ENCODE results near the gene SRGAP2B.
"Not testable (repeated sequence)": the region's sequence is repeated elsewhere in the genome, so short reads cannot be mapped to it uniquely, and the experiment has no call there.

SRGAP2B gene

GRCh38 chr1:145095284-145096057, at the start of gene SRGAP2B, which contains the start of gene FAM72D:
TSS of gene SRGAP2B (minus strand) at chr1:145095328. CDS start at chr1:145092901, 2,427 bp downstream.
TSS of gene FAM72D (plus strand) at chr1:145095974. CDS start at chr1:145096848, 874 bp downstream.
- H3K27ac ChIP-seq; H3K4me3 ChIP-seq (IDR thresholded peaks at IDR 0.05; ENCODE audit: insufficient read depth, low read depth, low read length); H3K27me3 ChIP-seq (ENCODE audit: insufficient read depth, low read depth); H4K20me1 ChIP-seq (ENCODE audit: insufficient read depth); H3K4me1 ChIP-seq (ENCODE audit: low read depth, poor library complexity, severe bottlenecking); H3K79me2 ChIP-seq (ENCODE audit: insufficient read depth, low read depth); H3K36me3 ChIP-seq (ENCODE audit: insufficient read depth): not testable (repeated sequence)
- peak within 1 kb of the TSS; percentile 74 for H3K4me2 ChIP-seq
- peak within 1 kb of the TSS; percentile 47; the same call in 1 of the 2 replicates for H2AFZ ChIP-seq (ENCODE audit: low read depth)
- peak within 1 kb of the TSS; percentile 40; the same call in 1 of the 2 replicates for H3K9ac ChIP-seq

- not testable (repeated sequence) for H3K27ac ChIP-seq; H4K20me1 ChIP-seq (ENCODE audit: insufficient read depth); H2AFZ ChIP-seq (ENCODE audit: low read depth); H3K4me2 ChIP-seq; H3K79me2 ChIP-seq (ENCODE audit: insufficient read depth, low read depth); H3K9ac ChIP-seq; H3K27me3 ChIP-seq (ENCODE audit: insufficient read depth, low read depth); H3K36me3 ChIP-seq (ENCODE audit: insufficient read depth); H3K4me3 ChIP-seq (IDR thresholded peaks at IDR 0.05; ENCODE audit: insufficient read depth, low read depth, low read length); H3K4me1 ChIP-seq (ENCODE audit: low read depth, poor library complexity, severe bottlenecking)
Measured at GRCh38 chr1:145144264-145144913, 49.3 kb upstream of the SRGAP2B start.

GRCh38 chr1:145140549-145140948, 45.4 kb upstream of the SRGAP2B start:
- H3K4me2 ChIP-seq; H3K4me1 ChIP-seq (ENCODE audit: low read depth, poor library complexity, severe bottlenecking); H4K20me1 ChIP-seq (ENCODE audit: insufficient read depth); H3K36me3 ChIP-seq (ENCODE audit: insufficient read depth); H3K27ac ChIP-seq; H3K27me3 ChIP-seq (ENCODE audit: insufficient read depth, low read depth); H3K4me3 ChIP-seq (IDR thresholded peaks at IDR 0.05; ENCODE audit: insufficient read depth, low read depth, low read length); H3K9ac ChIP-seq; H3K79me2 ChIP-seq (ENCODE audit: insufficient read depth, low read depth); H2AFZ ChIP-seq (ENCODE audit: low read depth): not testable (repeated sequence)

- not testable (repeated sequence) for H3K4me1 ChIP-seq (ENCODE audit: low read depth, poor library complexity, severe bottlenecking); H3K27ac ChIP-seq; H3K9ac ChIP-seq; H3K79me2 ChIP-seq (ENCODE audit: insufficient read depth, low read depth); H2AFZ ChIP-seq (ENCODE audit: low read depth); H3K4me2 ChIP-seq; H3K4me3 ChIP-seq (IDR thresholded peaks at IDR 0.05; ENCODE audit: insufficient read depth, low read depth, low read length); H4K20me1 ChIP-seq (ENCODE audit: insufficient read depth); H3K36me3 ChIP-seq (ENCODE audit: insufficient read depth); H3K27me3 ChIP-seq (ENCODE audit: insufficient read depth, low read depth)
Measured at GRCh38 chr1:145134476-145134875, 39.3 kb upstream of the SRGAP2B start.

- H3K36me3 ChIP-seq (ENCODE audit: insufficient read depth); H3K27ac ChIP-seq; H3K4me3 ChIP-seq (IDR thresholded peaks at IDR 0.05; ENCODE audit: insufficient read depth, low read depth, low read length); H3K27me3 ChIP-seq (ENCODE audit: insufficient read depth, low read depth); H3K9ac ChIP-seq; H3K79me2 ChIP-seq (ENCODE audit: insufficient read depth, low read depth); H2AFZ ChIP-seq (ENCODE audit: low read depth); H4K20me1 ChIP-seq (ENCODE audit: insufficient read depth); H3K4me1 ChIP-seq (ENCODE audit: low read depth, poor library complexity, severe bottlenecking); H3K4me2 ChIP-seq: not testable (repeated sequence)
Measured at GRCh38 chr1:145128697-145129469, 33.8 kb upstream of the SRGAP2B start.

- H3K4me1 ChIP-seq (ENCODE audit: low read depth, poor library complexity, severe bottlenecking); H4K20me1 ChIP-seq (ENCODE audit: insufficient read depth); H3K4me3 ChIP-seq (IDR thresholded peaks at IDR 0.05; ENCODE audit: insufficient read depth, low read depth, low read length); H3K79me2 ChIP-seq (ENCODE audit: insufficient read depth, low read depth); H3K9ac ChIP-seq; H3K4me2 ChIP-seq; H2AFZ ChIP-seq (ENCODE audit: low read depth); H3K36me3 ChIP-seq (ENCODE audit: insufficient read depth); H3K27ac ChIP-seq; H3K27me3 ChIP-seq (ENCODE audit: insufficient read depth, low read depth): not testable (repeated sequence)
Measured at GRCh38 chr1:145127144-145127543, 32.0 kb upstream of the SRGAP2B start.

GRCh38 chr1:145125112-145125511, 30.0 kb upstream of the SRGAP2B start:
- H3K4me3 ChIP-seq (IDR thresholded peaks at IDR 0.05; ENCODE audit: insufficient read depth, low read depth, low read length), result not testable (repeated sequence)

GRCh38 chr1:145123992-145124641, 29.0 kb upstream of the SRGAP2B start:
- H4K20me1 ChIP-seq (ENCODE audit: insufficient read depth); H3K9ac ChIP-seq; H3K27ac ChIP-seq; H3K36me3 ChIP-seq (ENCODE audit: insufficient read depth); H3K4me2 ChIP-seq; H2AFZ ChIP-seq (ENCODE audit: low read depth); H3K4me3 ChIP-seq (IDR thresholded peaks at IDR 0.05; ENCODE audit: insufficient read depth, low read depth, low read length); H3K4me1 ChIP-seq (ENCODE audit: low read depth, poor library complexity, severe bottlenecking); H3K27me3 ChIP-seq (ENCODE audit: insufficient read depth, low read depth); H3K79me2 ChIP-seq (ENCODE audit: insufficient read depth, low read depth): not testable (repeated sequence)

More at GRCh38 chr1:145125112-145125511, 30.0 kb upstream of the SRGAP2B start:
- not testable (repeated sequence) for H3K79me2 ChIP-seq (ENCODE audit: insufficient read depth, low read depth); H3K36me3 ChIP-seq (ENCODE audit: insufficient read depth); H3K27me3 ChIP-seq (ENCODE audit: insufficient read depth, low read depth); H3K9ac ChIP-seq; H3K4me2 ChIP-seq; H4K20me1 ChIP-seq (ENCODE audit: insufficient read depth); H2AFZ ChIP-seq (ENCODE audit: low read depth); H3K27ac ChIP-seq; H3K4me1 ChIP-seq (ENCODE audit: low read depth, poor library complexity, severe bottlenecking)

- H3K4me3 ChIP-seq (IDR thresholded peaks at IDR 0.05; ENCODE audit: insufficient read depth, low read depth, low read length); H3K4me1 ChIP-seq (ENCODE audit: low read depth, poor library complexity, severe bottlenecking); H3K9ac ChIP-seq; H3K4me2 ChIP-seq; H4K20me1 ChIP-seq (ENCODE audit: insufficient read depth); H2AFZ ChIP-seq (ENCODE audit: low read depth); H3K27me3 ChIP-seq (ENCODE audit: insufficient read depth, low read depth); H3K27ac ChIP-seq; H3K36me3 ChIP-seq (ENCODE audit: insufficient read depth); H3K79me2 ChIP-seq (ENCODE audit: insufficient read depth, low read depth): not testable (repeated sequence)
Measured at GRCh38 chr1:145123062-145123395, 27.9 kb upstream of the SRGAP2B start.

Measured in KMS-11 (cell line).